GM18951 (cell line): ENCODE measurements around the gene PROX2.

Experiments
- POLR2A ChIP-seq: IDR thresholded peaks from 4 replicates; pipeline ENCODE4 v1.6.1; 2011; ENCODE audit warnings: mild to moderate bottlenecking; ENCODE audit not compliant: insufficient read length, insufficient read depth; ENCODE audit errors: extremely low read depth
- in situ Hi-C: fragments of 300-500 bp; cut with MboI; formaldehyde crosslinking; loops from one replicate; pipeline ENCODE4 v1.12.0; 2022; ENCODE audit warnings: low sequenced_read_pairs, mixed read lengths, inconsistent platforms; ENCODE audit not compliant: unreplicated experiment

PROX2 gene

DNA sequence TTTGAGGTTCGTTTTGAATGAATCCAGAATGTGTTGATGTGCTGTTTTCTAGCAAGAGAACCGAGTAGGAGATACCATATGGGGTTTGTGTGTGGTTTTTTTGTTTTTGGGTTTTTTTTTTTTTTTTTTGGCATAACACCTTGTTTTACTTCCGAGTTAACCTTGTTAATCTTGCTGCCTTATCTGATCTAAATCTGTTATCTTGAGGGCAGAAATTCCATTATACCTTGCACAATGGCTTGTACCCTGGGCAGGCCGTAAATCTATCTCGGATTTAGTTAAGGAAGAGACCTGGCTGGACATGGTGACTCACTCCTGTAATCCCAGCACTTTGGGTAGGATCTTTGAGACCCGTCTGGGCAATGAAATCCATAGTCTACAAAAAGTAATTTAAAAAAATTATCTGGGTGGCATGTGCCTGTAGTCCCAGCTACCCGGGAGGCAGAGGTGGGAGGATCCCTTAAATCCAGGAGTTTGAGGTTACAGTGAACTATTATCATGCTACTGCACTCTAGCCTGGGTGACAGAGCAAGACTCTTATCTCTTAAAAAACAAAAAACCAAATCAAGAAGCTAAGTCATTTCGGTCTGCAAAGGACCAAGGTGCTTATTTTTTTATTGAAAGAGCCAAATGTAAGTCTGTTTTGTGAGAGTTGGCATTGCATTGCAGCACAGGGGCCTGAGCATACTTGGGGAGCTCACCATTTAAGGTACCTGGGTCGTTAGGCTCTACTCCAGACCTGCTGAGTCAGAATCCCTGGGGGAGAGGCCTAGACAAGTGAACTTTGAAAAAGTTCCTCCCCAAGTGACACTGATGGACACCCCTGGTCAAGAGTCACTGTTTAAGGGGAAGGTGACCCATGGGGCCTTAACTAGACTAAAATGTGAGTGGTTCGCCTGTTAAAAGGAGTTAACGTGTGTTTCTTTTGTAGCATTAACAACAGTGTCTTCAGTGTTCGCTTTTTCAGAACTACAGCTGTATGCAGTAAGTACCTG, 12.5 kb upstream of the PROX2 start:
- in situ Hi-C loops = no loop called here
- TF ChIP-seq POLR2A = no peak

DNA sequence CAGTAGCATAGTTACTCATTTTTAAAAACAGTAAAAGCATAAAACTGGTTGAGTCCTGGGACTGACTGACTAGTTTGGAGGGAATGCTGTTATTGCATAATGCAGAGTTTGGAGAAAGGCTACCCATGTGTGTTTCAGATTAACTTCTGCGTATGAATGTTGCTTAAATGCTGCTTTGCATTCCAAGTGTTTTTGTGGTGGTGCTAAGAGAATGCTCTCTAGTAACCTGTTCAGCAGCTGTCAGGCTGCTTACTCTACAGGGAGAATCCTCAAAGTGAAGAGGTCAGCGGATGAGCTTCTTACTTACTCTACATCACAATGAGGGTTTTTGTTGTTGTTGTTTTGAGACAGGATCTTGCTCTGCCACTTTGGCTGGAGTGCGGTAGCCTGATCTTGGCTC, 10.1 kb upstream of the PROX2 start:
- TF ChIP-seq POLR2A = no peak
- in situ Hi-C loops = no loop called here

DNA sequence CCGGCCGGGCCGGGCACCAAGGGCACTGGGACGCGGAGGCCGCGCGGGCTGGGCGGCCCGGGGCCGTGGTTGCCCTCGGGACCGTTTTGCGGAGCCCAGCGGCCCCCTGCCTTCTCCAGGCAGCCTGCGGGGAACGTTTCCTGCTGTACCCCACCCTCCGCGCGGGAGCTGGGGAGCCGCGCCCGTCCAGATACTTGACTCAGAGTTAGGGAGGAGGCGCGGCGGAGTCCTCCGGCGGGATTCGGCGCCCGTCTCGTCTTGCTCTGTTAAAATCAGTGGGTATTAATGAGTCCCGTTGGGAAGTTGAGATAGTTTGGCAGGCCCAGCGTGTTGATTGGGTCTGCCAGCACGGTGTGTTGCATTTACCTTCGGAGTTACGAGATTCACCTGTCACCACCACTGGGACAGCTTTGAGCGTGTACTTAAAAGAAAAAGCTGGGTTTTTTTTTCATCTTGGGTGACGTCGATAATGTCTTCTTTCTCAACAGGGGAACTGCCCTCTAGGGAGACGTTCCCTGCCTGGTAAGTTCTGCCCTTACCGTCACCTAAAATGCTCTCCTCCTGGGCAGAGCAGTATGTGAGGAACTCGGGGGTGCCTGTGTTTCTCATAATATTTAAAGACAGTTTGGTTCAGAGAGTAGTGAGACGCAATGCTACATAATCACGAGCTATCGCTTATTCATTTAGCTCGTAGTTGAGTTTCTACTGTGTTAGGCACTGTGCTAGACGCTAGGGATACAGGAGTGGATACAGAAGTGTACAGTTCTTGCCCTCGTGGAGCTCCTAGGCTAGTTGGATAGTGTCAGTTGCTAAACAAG, 6.4 kb upstream of the PROX2 start:
- TF ChIP-seq POLR2A = no peak
- in situ Hi-C loops = no loop called here

DNA sequence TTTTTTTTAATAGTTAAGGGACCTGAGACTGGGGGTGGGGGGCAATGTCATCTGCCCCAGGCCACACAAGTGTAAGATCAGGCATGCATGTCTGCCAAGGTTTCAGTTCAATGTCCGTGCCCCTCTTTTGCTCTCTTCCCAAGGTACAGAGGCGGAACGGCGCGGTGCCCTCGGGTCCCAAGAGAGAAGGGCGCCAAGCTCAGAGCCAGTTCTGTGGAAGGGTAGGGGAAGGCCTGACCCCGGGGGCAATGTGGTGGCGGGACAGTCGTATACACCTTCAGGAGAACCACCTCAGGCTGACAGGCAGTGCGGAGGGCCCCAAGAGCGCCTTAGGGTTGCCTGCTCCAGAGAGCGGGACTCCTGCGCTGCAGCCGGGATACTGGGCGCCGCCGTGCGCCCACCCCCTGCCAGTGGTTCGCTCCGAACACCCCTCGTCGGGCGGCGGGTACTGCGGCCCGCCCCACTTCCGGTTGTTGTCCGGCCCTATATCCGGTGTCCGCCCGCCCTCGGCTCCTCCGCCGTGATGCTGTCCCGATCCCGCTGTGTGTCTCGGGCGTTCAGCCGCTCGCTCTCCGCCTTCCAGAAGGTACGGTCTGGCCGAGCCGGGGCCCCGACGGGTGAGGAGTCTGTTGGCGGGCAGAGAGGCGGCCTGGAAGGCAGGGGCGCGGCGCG, 5.6 kb upstream of the PROX2 start, which contains the start of gene DLST:
DLST (plus strand) TSS at position 486 of the 672 bp plus-strand sequence; CDS start at position 524, 38 bp downstream.
- peak; percentile 96 for TF ChIP-seq POLR2A
- in situ Hi-C loops = no loop called here

DNA sequence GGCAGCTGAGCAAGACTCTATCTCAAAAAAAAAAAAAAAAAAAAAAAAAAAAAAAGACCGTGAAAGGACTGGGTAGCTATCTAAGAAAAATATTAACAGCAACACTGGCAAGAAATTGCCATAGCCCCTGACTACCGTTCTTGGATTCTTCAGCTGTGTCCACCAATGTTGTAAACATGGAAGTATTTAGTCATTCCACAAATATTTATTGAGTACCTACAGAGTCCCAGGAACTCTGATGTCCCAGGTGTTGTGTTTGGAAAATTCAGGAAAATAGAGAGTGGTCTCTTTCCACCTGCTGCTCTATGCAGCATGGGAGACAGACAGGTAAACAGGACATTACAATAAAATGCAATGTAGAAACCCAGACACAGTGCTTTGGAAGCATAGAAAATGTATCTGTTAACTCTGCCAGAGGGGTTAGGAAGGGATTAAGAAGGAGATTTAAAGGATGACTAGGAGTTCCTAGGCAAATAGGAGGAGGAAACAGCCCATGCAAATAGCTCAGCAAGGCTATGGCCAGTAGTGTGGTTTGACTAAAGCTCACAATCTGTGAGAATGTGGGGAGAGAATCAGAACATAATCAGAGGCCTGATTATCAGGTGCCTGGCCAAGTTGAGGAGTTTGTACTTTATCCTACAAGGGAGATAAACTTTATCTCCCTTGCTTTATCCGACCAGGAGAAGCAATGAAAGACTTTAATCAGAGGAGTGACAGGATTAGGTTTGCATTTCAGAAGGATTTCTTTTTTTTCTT, 3.7 kb upstream of the PROX2 start:
- in situ Hi-C loops = no loop called here
- no peak for TF ChIP-seq POLR2A

DNA sequence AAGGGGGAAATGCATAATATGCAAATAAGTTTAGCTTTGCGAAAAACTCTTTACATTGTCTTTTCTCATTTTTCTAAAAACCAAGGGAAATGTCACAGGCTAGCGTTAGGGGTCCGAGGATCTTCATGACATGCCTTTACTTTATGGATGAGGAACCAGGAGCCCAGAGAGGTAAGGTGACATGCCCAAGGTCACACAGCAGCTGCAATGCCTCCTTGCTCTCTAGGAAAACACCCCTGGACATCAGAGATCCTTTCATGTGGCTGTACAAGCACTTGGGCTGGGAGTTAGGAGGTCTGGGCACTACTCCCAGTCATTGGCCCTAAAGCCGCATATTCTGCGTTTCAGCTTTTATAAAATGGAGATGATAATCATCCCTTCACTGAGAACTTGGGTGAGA, 741 bp downstream of the PROX2 start:
- no peak for TF ChIP-seq POLR2A
- in situ Hi-C loops = no loop called here

DNA sequence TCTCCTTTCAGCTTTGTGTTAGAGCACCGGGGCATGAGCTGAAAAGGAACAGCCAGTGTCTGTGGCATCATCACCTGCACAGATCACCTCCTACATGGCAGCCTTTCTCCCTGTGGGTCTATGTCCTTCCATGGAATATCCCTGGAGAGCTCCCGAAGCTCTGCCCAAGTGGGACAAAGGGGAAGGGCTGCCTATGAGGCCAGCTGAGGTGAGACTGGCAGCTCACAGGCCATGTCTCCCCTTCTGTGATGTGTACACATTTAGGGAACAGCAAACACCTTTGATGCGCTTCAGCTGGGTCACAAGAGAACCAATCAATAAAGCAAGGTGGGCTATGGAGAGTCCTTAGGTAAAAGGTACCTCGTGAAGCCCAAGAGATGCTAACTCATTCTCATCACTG, 4.1 kb downstream of the PROX2 start:
- TF ChIP-seq POLR2A = no peak

DNA sequence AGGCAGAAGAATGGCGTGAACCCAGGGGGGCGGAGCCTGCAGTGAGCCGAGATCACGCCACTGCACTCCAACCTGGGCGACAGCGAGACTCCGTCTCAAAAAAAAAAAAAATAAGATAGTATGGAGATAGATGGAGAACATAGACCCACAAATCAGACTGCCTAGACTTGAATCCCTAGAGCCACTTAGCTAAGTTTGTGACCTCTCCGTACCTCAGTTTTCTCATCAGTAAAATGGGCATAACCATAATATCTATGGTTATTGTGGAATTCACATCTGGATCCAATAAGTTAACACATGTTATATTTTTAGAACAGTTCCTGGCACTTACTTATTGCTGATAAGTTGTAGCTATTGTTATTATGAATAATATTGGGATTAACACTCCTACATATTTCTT, 7.2 kb downstream of the PROX2 start:
- TF ChIP-seq POLR2A = no peak
- in situ Hi-C loops = no loop called here

More for the DNA sequence above, 4.1 kb downstream of the PROX2 start:
- in situ Hi-C loops = no loop called here

DNA sequence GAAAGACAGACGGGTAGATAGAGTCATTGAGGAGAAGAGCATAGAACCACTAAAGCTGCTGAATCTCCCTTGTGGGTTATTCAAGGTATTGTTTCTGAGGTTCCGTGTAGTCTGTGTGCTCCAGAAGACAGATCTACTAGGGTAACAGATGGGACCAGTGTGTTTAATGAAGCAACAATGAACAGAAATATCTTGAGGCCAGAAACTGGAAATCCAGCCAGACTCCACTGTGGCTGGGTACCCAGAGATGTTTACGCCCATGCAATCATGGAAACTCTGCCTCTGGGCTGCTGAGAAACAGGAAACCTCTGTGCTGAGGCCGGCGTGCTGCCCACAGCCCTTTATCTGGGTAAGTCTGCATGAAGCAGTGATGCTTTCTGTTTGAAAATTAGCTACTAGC, 8.3 kb downstream of the PROX2 start:
- TF ChIP-seq POLR2A = no peak
- in situ Hi-C loops = no loop called here

DNA sequence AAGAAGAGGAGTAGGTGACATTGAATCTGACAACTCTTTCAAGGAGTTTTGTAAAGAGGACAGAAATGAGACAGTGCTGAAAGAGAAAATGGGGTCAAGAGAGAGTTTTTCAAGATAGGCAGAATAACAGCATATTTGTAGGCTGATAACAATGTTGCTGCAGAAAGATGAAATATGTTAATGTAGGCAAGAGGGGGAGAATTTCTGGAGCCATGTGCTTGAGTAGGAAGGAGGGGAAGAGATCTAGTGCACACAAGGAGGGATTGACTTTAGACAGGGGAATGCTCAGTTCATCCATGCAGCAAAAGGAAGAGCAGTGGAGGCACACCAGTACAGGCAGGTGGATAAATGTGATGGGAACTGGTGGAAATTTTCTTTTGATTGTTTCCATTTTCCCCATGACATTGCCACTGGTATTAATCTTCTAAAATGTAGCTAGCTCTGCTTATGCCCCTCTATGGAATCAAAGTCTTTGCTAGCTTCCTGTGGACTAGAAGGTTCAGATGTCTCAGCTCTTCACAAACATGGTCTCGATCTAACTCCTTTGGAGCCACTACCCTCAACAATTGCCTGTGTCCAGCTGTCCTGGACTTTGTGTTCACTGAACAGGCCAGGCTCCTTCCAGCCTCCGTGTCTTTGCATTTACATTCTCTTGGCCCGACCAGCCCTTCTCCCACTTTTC, 9.1 kb downstream of the PROX2 start:
- in situ Hi-C loops = no loop called here

DNA sequence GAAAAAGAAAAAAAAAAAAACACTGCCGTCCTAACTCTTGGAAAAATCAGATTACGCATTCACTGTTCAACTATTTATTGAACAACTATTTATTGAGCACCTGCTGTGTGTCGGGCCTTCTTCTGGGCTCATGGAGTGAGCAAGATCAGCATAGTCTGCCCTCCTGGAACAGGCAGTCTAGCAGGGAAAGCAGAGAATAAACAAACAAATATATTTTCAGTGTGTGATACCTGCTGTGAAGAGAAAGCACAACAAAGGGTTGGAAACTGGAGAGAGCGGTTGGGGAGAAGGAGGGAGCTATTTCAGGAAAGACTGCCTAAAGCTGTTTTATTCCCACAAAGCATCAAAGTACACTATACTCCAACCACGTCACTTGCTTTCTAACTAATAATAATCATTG, 10.8 kb downstream of the PROX2 start:
- TF ChIP-seq POLR2A = no peak
- in situ Hi-C loops = no loop called here

More for the DNA sequence above, 9.1 kb downstream of the PROX2 start:
- TF ChIP-seq POLR2A = no peak

DNA sequence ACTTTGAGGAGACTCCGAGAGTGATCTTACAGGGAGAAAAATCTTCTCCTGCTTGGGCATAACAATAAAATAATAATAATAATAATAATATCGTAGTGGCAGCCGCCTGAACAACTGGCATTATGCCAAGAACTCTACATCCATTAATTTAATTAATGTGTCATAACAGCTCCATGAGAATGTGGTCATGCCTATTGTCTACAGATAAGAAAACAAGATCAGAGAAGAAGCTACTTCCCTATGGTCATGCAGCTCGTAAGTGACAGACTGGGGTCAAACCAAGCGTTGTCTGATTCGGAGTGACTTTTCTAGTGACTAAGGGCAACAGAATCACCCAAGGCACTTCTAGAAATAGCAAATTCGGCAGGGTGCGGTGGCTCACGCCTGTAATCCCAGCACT, 11.7 kb downstream of the PROX2 start:
- no peak for TF ChIP-seq POLR2A
- in situ Hi-C loops = no loop called here
